Measurements from ENCODE around the gene SULF2.

SULF2 gene

GRCh38 chr20:47758517-47759450 is 26.5 kb downstream of the SULF2 start:
- no peak for DNase-seq

- no peak for DNase-seq
Observed at GRCh38 chr20:47757145-47758035, 27.9 kb downstream of the SULF2 start.

DNA sequence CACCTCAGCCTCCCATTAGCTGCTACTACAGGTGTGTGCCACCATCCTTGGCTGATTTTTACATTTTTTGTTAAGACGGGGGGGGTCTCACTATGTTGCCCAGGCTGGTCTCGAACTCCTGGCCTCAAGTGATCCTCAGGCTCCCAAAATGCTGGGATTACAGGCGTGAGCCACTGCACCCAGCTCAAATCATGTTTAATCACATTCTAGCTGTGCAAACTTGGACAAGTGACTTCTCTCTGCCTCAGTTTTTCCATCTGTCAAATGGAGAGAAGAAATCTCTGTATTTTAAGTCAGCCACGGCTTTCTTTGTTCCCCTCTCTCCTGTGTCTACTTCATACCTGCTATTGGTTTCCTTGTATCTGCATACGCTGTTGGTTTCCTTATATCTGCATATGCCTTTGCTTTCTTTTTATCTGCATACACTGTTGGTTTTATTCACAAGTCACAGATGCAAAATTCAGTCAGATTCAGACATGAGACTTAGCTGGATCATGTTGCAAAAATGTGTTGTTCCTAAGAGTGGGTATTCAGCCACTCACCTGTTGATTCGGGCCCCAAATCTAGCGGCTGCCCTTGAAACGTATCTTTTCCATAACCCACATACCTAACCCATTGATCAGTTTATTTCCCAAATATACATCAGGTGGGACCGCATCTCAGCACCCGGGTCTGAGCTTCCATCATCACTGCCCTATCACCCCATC is 30.2 kb downstream of the SULF2 start:
- DNase-seq = no peak

- no peak for DNase-seq
Observed at GRCh38 chr20:47754388-47754715, 30.9 kb downstream of the SULF2 start.

DNA sequence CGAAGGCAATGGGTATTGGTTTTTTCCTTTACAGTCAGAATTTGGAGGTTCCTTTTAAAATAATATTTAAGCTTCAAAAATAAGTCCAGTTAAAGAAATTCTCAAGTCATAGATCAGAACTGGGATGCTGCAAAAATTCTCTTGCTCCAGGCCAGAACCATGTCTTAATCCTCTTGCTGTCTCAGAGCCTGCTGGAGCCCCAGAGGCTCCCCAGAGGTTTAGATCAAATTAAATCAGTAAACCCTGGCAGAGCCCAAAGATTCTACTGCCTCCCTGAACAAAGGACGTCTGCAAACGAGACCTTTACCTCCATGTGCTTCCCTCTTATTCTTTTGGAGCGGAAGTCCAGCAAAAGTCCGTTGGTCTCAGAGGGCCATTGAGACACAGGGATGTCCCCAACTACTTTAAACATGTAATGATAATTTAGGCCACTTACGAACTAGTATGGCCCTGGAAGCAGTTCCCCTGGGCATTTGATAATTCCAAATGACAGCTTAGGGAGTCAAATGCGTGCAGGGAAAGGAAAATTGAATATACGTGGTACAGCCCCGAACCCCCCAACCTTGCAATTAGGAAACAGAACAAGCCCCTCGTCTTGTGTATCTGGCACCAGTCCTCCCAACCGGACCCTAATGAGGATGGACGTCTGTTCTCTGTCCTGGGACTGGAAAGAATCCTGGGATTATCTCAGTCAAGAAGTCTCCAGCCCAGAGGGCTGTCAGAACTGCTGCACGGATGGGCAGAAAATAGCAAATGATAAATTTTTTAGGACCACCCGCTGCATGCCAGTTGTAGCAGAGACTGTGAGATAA is 31.5 kb downstream of the SULF2 start:
- DNase-seq = no peak

DNA sequence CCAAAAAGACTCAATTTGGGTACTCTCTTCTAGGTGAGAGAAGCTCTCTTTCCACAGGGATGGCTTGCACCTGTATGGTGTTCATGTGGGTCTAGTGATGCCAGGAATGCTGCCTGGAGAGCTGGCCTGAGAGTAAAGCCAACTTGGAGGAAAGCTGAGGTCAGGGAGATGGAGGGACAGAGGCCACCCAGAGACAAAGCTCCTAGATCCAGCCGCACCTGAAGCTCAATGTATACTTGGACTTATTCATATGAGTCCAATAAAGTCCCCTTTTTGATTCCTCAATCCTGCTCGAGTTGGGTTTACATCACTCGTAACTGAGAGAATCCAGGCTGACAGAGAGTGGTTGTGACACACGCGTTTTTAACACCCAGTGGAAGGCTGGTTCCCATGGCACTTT is 33.8 kb downstream of the SULF2 start:
- DNase-seq = no peak

GRCh38 chr20:47749339-47749738 is 35.9 kb downstream of the SULF2 start:
- no peak for DNase-seq

DNA sequence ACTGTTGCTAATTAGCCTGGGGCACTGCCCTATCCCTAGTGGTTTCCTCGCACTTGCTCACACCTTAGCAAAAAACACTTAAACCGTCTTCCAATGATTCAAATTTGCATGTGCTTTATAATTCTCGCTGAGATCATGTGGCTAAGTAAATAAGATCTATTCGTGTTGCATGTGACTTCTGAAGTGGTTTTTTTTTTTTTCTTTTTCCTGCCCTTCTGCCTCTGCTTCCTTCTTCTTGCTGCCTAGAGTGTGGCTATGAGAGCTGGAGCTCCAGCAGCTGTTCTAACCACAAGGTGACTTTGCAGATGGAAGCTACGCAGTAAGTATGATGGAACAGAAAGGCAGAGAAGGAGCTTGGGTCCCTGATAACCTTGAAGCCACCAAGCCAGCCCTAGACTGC is 36.5 kb downstream of the SULF2 start:
- DNase-seq = no peak

DNA sequence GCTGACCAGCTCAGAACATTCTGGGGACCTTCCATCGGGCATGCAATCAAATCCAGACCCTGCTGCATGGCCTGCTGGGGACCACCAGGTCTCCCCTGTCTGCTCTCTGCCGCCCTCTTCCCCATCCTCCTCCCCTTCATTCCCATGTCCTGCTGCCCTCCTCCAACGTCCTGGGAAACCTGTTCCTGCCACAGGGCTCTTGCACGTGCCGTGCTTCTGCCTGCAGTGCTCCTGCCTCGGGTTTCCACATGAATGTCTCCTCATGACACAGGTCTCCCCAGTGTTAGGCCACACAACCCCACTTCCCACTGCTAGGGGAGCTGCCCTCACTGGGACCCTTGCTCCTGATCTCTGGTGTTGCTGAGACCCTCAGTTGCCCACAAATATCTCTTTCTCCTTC is 37.2 kb downstream of the SULF2 start:
- DNase-seq = no peak

- DNase-seq = no peak
Observed at GRCh38 chr20:47747669-47748031, 37.6 kb downstream of the SULF2 start.

GRCh38 chr20:47744803-47745202 is 40.5 kb downstream of the SULF2 start:
- no peak for DNase-seq

DNA sequence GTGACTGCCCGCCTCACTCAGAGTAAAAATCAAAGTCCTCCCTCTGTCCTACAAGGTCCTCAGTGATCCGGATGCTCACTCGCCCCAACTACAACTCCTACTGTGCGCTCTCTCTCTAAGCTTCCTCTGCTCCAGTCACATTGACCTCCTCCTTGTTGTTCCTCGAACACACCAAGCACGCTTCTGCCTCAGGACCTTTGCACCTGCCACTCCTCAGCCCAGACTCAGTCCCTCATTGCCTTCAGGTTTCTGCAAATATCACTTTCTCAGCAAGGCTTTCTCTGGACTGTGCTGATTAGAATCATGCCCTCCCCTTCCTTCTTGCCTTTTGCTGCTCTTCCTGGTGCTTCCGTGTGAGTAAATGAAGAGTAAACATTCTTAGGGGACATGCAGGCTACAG is 41.6 kb downstream of the SULF2 start:
- no peak for DNase-seq

GRCh38 chr20:47741669-47742608 is 43.3 kb downstream of the SULF2 start:
- DNase-seq = no peak

DNA sequence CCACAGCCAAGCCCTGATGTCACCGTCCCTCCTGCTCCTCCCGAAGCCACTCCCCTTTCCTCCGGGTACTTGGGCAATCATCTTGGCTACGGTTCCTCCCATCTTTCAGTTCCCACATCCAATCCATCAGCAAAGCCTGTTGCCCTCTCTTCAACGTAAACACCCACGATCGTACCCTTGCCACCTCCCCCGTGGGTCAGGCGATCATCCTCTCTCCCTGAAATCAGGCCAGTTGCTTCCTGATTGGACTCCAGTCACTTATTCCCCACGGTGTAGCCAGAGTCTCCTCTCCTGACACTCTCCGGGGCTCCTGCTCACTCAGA is 44.5 kb downstream of the SULF2 start:
- no peak for DNase-seq

DNA sequence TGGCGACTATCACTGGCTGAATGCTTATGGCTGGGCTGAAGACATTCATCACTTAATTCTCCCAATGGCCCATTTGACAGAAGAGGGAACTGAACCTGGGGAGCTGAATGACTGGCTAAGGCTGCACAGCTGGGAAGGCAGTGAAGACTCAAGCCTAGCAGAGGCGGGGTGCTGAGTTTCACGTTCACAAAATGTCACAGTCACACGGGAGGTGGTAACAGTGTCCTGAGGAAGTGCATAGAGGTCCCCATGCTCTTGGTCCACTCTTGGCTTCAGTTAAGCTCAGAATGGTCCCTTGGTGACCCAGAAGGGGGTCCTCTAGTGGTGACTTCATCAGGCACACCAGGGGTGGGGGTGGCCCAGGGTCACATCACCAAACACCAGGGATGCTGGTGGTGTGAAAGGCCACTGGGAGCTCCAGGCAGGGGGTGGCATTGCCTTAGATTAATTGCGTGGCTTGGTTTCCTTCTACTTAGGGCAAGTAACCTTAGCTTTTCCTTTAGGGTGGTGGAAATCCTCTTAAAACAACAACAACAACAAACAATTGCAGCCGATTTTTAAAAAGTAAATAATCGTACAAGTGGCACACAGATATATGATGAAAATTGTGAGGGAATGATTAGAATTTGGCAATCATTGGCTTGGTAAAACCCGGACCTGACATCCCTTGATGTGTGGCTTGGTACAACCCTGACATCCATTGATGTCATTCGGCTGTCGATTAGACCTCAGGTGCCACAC is 45.0 kb downstream of the SULF2 start:
- DNase-seq = no peak

GRCh38 chr20:47737923-47738322 is 47.4 kb downstream of the SULF2 start:
- no peak for DNase-seq

DNA sequence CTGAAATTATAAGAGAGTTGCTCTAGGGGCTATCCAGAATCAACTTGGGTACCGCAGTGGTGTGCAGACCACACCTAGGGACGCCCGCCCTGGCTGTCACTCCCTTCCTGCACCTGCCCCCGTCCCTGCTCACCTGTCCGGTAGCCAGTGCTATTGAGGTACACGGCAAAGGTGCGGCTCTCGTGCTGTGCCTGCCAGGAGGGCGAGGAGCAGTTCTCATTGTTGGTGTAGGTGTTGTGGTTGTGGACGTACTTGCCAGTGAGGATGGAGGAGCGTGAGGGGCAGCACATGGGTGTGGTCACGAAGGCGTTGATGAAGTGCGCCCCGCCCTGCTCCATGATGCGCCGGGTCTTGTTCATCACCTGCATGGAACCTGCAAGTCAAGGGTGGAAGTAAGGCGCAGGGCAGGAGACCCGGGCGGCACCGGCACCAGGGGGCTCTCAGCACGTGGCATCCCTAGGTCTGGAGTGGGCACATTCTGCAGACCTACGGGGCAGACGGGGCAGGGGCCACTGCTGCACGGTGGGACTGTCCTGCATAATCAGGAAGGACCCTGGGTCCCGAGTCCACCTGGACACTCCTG is 48.6 kb downstream of the SULF2 start:
- DNase-seq = no peak

DNA sequence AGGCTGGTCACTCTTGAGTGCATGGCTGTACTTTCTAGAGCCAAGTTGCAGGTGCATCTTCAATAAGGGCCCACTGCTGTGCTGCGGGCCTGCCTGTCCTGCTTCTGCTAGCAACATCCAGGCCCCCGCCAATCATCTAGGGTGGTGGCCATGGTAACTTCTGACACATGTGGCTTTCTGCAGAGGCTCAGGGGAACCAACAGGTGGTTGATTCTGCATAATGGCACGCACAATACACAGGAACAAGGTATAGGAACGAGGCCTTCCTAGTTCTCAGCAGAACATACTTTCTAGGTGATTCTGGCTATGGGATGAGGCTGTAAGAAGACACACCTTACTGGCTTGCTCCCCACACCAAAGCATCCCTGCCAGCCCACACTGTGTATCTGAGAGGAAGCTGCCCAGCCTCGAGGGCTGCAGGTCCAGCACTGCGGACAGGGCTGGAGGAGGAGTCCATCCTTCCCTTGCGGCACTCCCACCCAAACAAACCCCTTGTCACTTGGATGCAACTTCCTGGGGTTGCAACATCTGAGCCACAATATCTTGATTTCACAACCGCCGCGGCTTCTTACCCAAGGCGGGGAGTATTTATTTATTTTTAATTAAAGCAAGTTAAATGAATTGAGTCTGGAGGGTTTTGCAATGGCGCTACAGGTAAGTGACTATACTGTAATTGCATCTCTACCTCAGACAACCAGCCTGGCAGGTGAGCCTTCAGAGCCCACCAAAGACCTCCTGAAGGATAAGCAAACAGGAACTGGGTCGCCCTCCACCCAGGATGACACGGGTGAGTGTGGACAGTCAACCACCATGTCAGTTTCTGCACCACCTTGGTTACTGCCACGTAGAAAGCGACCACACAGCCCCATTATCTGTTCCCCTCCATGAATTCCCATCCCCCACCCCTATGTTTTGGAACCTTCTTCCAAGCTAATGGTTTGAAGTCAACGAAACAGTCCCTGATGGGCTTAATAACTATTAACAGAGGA is 49.6 kb downstream of the SULF2 start:
- DNase-seq = no peak

DNA sequence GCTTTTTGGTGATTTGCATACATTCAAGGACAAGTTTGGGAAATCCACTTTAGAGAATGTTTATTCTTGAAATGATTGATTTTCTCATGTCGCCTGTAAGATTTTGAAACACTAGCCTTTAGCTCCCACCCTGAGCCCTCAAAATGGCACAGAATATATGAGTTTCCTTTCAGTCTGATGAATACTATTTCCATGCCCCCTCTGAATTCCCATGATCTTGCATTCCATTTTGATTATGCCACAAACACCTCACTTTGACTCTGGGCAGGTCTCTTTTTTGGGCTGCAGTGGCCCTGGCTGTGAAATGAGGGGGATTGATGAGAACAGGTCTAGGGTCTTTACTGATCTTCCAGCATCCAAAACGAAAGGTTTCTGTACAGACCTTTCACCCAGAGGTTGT is 50.4 kb downstream of the SULF2 start:
- DNase-seq = no peak
